Cardiac fibroblast (primary cell): ENCODE results near the gene GCNT1.
"Not testable (repeated sequence)": the region's sequence is repeated elsewhere in the genome, so short reads cannot be mapped to it uniquely, and the experiment has no call there.

Experiments
- DNase-seq, 2 donors: peaks; one replicate each; pipeline versions ENCODE4 v3.0.0 to v3.0.0-alpha.2; 2010; ENCODE audit warnings: low read depth in 2 of 2
- H3K4me3 ChIP-seq, 2 donors: replicated peaks in 1 of 2; 1 replicate in 1 of 2; 2 replicates in 1 of 2; pipeline ENCODE4 v1.5.1; 2011; ENCODE audit warnings: low read depth in 2 of 2, low read length in 2 of 2, mild to moderate bottlenecking in 2 of 2, moderate library complexity in 1 of 2
- CTCF ChIP-seq: IDR thresholded peaks from one replicate; pipeline ENCODE4 v1.5.1; 2011; ENCODE audit warnings: low read depth, mild to moderate bottlenecking, low read length, inconsistent platforms

GCNT1 gene

GRCh38 chr9:76516350-76516749, 57.4 kb downstream of the GCNT1 start:
- H3K4me3 ChIP-seq = no peak overlapping the region
- DNase-seq = no peak
- no peak for TF ChIP-seq CTCF

- TF ChIP-seq CTCF = no peak
- DNase-seq = no peak
- no peak overlapping the region for H3K4me3 ChIP-seq
These were observed 57.9 kb downstream of the GCNT1 start for GRCh38 chr9:76516871-76517270.

- no peak overlapping the region for H3K4me3 ChIP-seq
- DNase-seq = no peak
- TF ChIP-seq CTCF = no peak
These were observed 60.3 kb downstream of the GCNT1 start for GRCh38 chr9:76519075-76519835.

- no peak for DNase-seq
- TF ChIP-seq CTCF = no peak
- no peak overlapping the region for H3K4me3 ChIP-seq
These were observed 62.3 kb downstream of the GCNT1 start for GRCh38 chr9:76521244-76521681.

GRCh38 chr9:76521906-76522305, 62.9 kb downstream of the GCNT1 start:
- H3K4me3 ChIP-seq = no peak overlapping the region
- TF ChIP-seq CTCF = no peak
- no peak for DNase-seq

- not testable (repeated sequence) for H3K4me3 ChIP-seq, DNase-seq
These were observed 64.7 kb downstream of the GCNT1 start for GRCh38 chr9:76523617-76524200.

GRCh38 chr9:76525196-76525595, 66.2 kb downstream of the GCNT1 start:
- no peak for DNase-seq
- no peak for TF ChIP-seq CTCF
- H3K4me3 ChIP-seq = no peak overlapping the region
